Measurements from ENCODE around the gene ARHGAP22. TPM values are rescaled to one million over a fixed set of nuclear protein-coding genes. Genes with fewer than 3 reads are reported as not detected.

ARHGAP22 gene
- total and polyA plus RNA-seq, 2 experiments from 2014 or later = 41.9 to 44.4 TPM

GRCh38 chr10:48634984-48635557 is 30.2 kb upstream of the ARHGAP22 start:
- H4K20me1 ChIP-seq (ENCODE audit: insufficient read depth) = no peaks in the 10 kb centered on the region
- peak overlapping the region; percentile 57 for H3K4me3 ChIP-seq
- no peaks in the 10 kb centered on the region for H3K9me2 ChIP-seq (ENCODE audit: insufficient read depth)
- H3K27me3 ChIP-seq (replicated peaks; ENCODE audit: insufficient read depth) = no peaks in the 10 kb centered on the region
- WGBS, 2 experiments (ENCODE audit: low coverage in 1 of 2, low lambda C conversion rate in 2 of 2, missing lambda C conversion rate in 2 of 2) = 82 to 87% methylated on average over 7 to 8 of the region's 8 CpGs
- peaks cover 24% of the 10 kb centered on the region for H3K79me2 ChIP-seq (ENCODE audit: insufficient read depth)
- peaks cover 29% of the 10 kb centered on the region for H3F3A ChIP-seq (ENCODE audit: insufficient read depth)
- H3K9me3 ChIP-seq (ENCODE audit: low read depth) = no peaks in the 10 kb centered on the region
- DNase-seq = no peak
- no peaks in the 10 kb centered on the region for H3K36me3 ChIP-seq (ENCODE audit: low read depth)
- peak overlapping the region; percentile 90 for H3K27ac ChIP-seq
- peak overlapping the region; percentile 93 for H3K4me2 ChIP-seq (ENCODE audit: unreplicated experiment)
- in situ Hi-C loops (cut with MboI) = no loop called here
- H3K9ac ChIP-seq = peak overlapping the region; percentile 70; the same call in 1 of the 2 replicates
- no peak for TF ChIP-seq EZH2phosphoT487 (IDR thresholded peaks at IDR 0.05; ENCODE audit: insufficient read depth, low read depth)
- no peak for TF ChIP-seq EZH2 (IDR thresholded peaks at IDR 0.05; ENCODE audit: insufficient read depth, poor library complexity, severe bottlenecking)
- no peak overlapping the region for H2AFZ ChIP-seq
- H3K4me1 ChIP-seq (ENCODE audit: insufficient read depth) = peaks cover 41% of the 10 kb centered on the region

- H3K27ac ChIP-seq = peak overlapping the region; percentile 90
- H3K4me3 ChIP-seq = peak overlapping the region; percentile 57
- H3K4me1 ChIP-seq (ENCODE audit: insufficient read depth) = peaks cover 35% of the 10 kb centered on the region
- in situ Hi-C loops (cut with MboI) = no loop called here
- TF ChIP-seq EZH2 (IDR thresholded peaks at IDR 0.05; ENCODE audit: insufficient read depth, poor library complexity, severe bottlenecking) (no peak), EZH2phosphoT487 (IDR thresholded peaks at IDR 0.05; ENCODE audit: insufficient read depth, low read depth) (no peak)
- H3K4me2 ChIP-seq (ENCODE audit: unreplicated experiment) = peak overlapping the region; percentile 93
- H4K20me1 ChIP-seq (ENCODE audit: insufficient read depth) = no peaks in the 10 kb centered on the region
- H3K79me2 ChIP-seq (ENCODE audit: insufficient read depth) = peaks cover 18% of the 10 kb centered on the region
- peak overlapping the region; percentile 70 for H3K9ac ChIP-seq
- H3K9me3 ChIP-seq (ENCODE audit: low read depth) = no peaks in the 10 kb centered on the region
- DNase-seq = peak; percentile 97
- peaks cover 29% of the 10 kb centered on the region for H3F3A ChIP-seq (ENCODE audit: insufficient read depth)
- H3K9me2 ChIP-seq (ENCODE audit: insufficient read depth) = no peaks in the 10 kb centered on the region
- H3K36me3 ChIP-seq (ENCODE audit: low read depth) = no peaks in the 10 kb centered on the region
- 0 out of 2 replicates have a peak overlapping the region, but pooled peaks have one; percentile 16 for H2AFZ ChIP-seq
- WGBS, 2 experiments (ENCODE audit: low coverage in 1 of 2, low lambda C conversion rate in 2 of 2, missing lambda C conversion rate in 2 of 2) = 0 to 1% methylated on average over 5 of the region's 5 CpGs
- no peaks in the 10 kb centered on the region for H3K27me3 ChIP-seq (replicated peaks; ENCODE audit: insufficient read depth)
Measured at GRCh38 chr10:48634198-48634983, 29.5 kb upstream of the ARHGAP22 start.

- Histone ChIP-seq H3K27ac (peak overlapping the region; percentile 90), H3K4me2 (ENCODE audit: unreplicated experiment) (peak overlapping the region; percentile 93), H3K36me3 (ENCODE audit: low read depth) (no peaks in the 10 kb centered on the region), H3K79me2 (ENCODE audit: insufficient read depth) (peaks cover 10% of the 10 kb centered on the region), H3K9ac (peak overlapping the region; percentile 29), H3K9me2 (ENCODE audit: insufficient read depth) (no peaks in the 10 kb centered on the region), H4K20me1 (ENCODE audit: insufficient read depth) (no peaks in the 10 kb centered on the region), H3K4me1 (ENCODE audit: insufficient read depth) (peaks cover 35% of the 10 kb centered on the region), H3K27me3 (replicated peaks; ENCODE audit: insufficient read depth) (no peaks in the 10 kb centered on the region), H3K4me3 (no peak overlapping the region), H3K9me3 (ENCODE audit: low read depth) (no peaks in the 10 kb centered on the region), H2AFZ (no peak overlapping the region), H3F3A (ENCODE audit: insufficient read depth) (peaks cover 29% of the 10 kb centered on the region)
- in situ Hi-C loops (cut with MboI) = no loop called here
- WGBS, 2 experiments (ENCODE audit: low coverage in 1 of 2, low lambda C conversion rate in 2 of 2, missing lambda C conversion rate in 2 of 2) = 95 to 97% methylated on average over 4 of the region's 4 CpGs
- no peak for TF ChIP-seq EZH2phosphoT487 (IDR thresholded peaks at IDR 0.05; ENCODE audit: insufficient read depth, low read depth)
- no peak for TF ChIP-seq EZH2 (IDR thresholded peaks at IDR 0.05; ENCODE audit: insufficient read depth, poor library complexity, severe bottlenecking)
- DNase-seq = no peak
Measured at GRCh38 chr10:48633381-48634197, 28.7 kb upstream of the ARHGAP22 start.

- Histone ChIP-seq H3K4me1 (ENCODE audit: insufficient read depth) (peaks cover 35% of the 10 kb centered on the region), H2AFZ (no peak overlapping the region), H3K9ac (no peak overlapping the region), H3K4me3 (no peak overlapping the region), H3K36me3 (ENCODE audit: low read depth) (no peaks in the 10 kb centered on the region), H3K79me2 (ENCODE audit: insufficient read depth) (peaks cover 7% of the 10 kb centered on the region; the same call in 1 of the 2 replicates), H4K20me1 (ENCODE audit: insufficient read depth) (no peaks in the 10 kb centered on the region), H3K4me2 (ENCODE audit: unreplicated experiment) (no peak overlapping the region), H3K9me2 (ENCODE audit: insufficient read depth) (no peaks in the 10 kb centered on the region), H3K27ac (no peak overlapping the region), H3K27me3 (replicated peaks; ENCODE audit: insufficient read depth) (no peaks in the 10 kb centered on the region), H3K9me3 (ENCODE audit: low read depth) (no peaks in the 10 kb centered on the region), H3F3A (ENCODE audit: insufficient read depth) (peaks cover 29% of the 10 kb centered on the region)
- DNase-seq = peak; percentile 45
- in situ Hi-C loops (cut with MboI) = no loop called here
- WGBS, 2 experiments (ENCODE audit: low coverage in 1 of 2, low lambda C conversion rate in 2 of 2, missing lambda C conversion rate in 2 of 2) = 87 to 94% methylated on average over 1 of the region's 1 CpG
- TF ChIP-seq EZH2phosphoT487 (IDR thresholded peaks at IDR 0.05; ENCODE audit: insufficient read depth, low read depth) (no peak), EZH2 (IDR thresholded peaks at IDR 0.05; ENCODE audit: insufficient read depth, poor library complexity, severe bottlenecking) (no peak)
Measured at GRCh38 chr10:48632166-48632565, 27.3 kb upstream of the ARHGAP22 start.
